ENCODE data around the gene TNFRSF8. TPM values are rescaled to one million over a fixed set of nuclear protein-coding genes. Genes with fewer than 3 reads are reported as not detected.

The TNFRSF8 gene
- total and polyA plus RNA-seq, 9 of the 15 experiments (the other 6 are each of a cell fraction or from before 2014, with no cell fraction given): 3.5 to 38.4 (median 17.1) TPM

- no peak for TF ChIP-seq GTF3C2 (IDR thresholded peaks at IDR 0.05; ENCODE audit: borderline replicate concordance, extremely low read depth, insufficient read length)
- TF ChIP-seq CXXC5 (CRISPR knock-in tag; IDR thresholded peaks at IDR 0.05): no peak; the same call in 1 of the 2 replicates
- TF ChIP-seq ZNF41 (CRISPR knock-in tag; conservative IDR thresholded peaks at IDR 0.05): 0 out of 2 replicates have a peak, but pooled peaks have one; percentile 30
- no peak for TF ChIP-seq CEBPB (tag; IDR thresholded peaks at IDR 0.05)
- no peak for TF ChIP-seq SRSF9 (IDR thresholded peaks at IDR 0.05; ENCODE audit: borderline replicate concordance, low read depth, low read length)
- no peak for TF ChIP-seq ETS2 (tag; IDR thresholded peaks at IDR 0.05; ENCODE audit: borderline replicate concordance, poor library complexity, severe bottlenecking)
- TF ChIP-seq ZC3H4 (CRISPR knock-in tag; IDR thresholded peaks at IDR 0.05; ENCODE audit: borderline replicate concordance): no peak
- no peak for TF ChIP-seq PRDM10 (IDR thresholded peaks at IDR 0.05; ENCODE audit: partially characterized antibody)
- no peak; the same call in 1 of the 2 replicates for TF ChIP-seq VEZF1 (CRISPR knock-in tag; IDR thresholded peaks at IDR 0.05)
- TF ChIP-seq FOXJ2 (tag; IDR thresholded peaks at IDR 0.05): no peak
- TF ChIP-seq HCFC1 (IDR thresholded peaks at IDR 0.05; ENCODE audit: low read depth, low read length): no peak
- no peak for TF ChIP-seq SRF (CRISPR knock-in tag; IDR thresholded peaks at IDR 0.05)
- TF ChIP-seq ARHGAP35 (IDR thresholded peaks at IDR 0.05; ENCODE audit: partially characterized antibody): no peak
- no peak for TF ChIP-seq RAD51 (IDR thresholded peaks at IDR 0.05; ENCODE audit: borderline replicate concordance, low read depth)
- no peak for TF ChIP-seq HMG20A (CRISPR knock-in tag; conservative IDR thresholded peaks at IDR 0.05)
- TF ChIP-seq RFX1 (IDR thresholded peaks at IDR 0.05): no peak
- no peak for TF ChIP-seq MBD1 (CRISPR knock-in tag; IDR thresholded peaks at IDR 0.05)
These were observed 1.2 kb downstream of the TNFRSF8 start (continued) for GRCh38 chr1:12064073-12064969.
